H1 (cell line): Measurements from ENCODE around the gene DOCK11. TPM values are rescaled to one million over a fixed set of nuclear protein-coding genes. Genes with fewer than 3 reads are reported as not detected.

Experiments
- CTCF ChIA-PET: fragments of 300-600 bp; sonication (Branson Sonifier 250); formaldehyde crosslinking; loops from one replicate; lab custom pipeline; 2021; ENCODE audit not compliant: partially characterized antibody; lab: Charles Lee
- POLR2A ChIA-PET: fragments of 300-600 bp; sonication (Branson Sonifier 250); formaldehyde crosslinking; loops from one replicate; lab custom pipeline; 2021; ENCODE audit warnings: inconsistent platforms; ENCODE audit not compliant: partially characterized antibody; lab: Charles Lee
- DNase-seq, 2 experiments: peaks; one replicate each; pipeline versions ENCODE4 v3.0.0 to v3.0.0-alpha.2; 2010 to 2022; ENCODE audit warnings: low spot score in 2 of 2, low read depth in 1 of 2, mixed read lengths in 1 of 2
- FAIRE-seq: peaks from 2 replicates; lab custom pipeline; 2011; peaks lifted over from hg19 to GRCh38; lab: Jason Lieb, UNC
- H2AFZ ChIP-seq: 2 replicates; pipeline ENCODE4 v1.8.1; 2012; ENCODE audit warnings: low read length, inconsistent platforms
- H2AK5ac ChIP-seq: 2 replicates; pipeline ENCODE4 v1.6.1; 2013; ENCODE audit warnings: low read depth, low read length
- H2BK120ac ChIP-seq: replicated peaks from 2 replicates; pipeline ENCODE3; 2013; ENCODE audit warnings: low read depth, low read length, inconsistent platforms
- H2BK12ac ChIP-seq: 2 replicates; pipeline ENCODE4 v1.6.1; 2013; ENCODE audit warnings: low read depth, low read length
- H2BK15ac ChIP-seq: 2 replicates; pipeline ENCODE4 v1.6.1; 2013; ENCODE audit warnings: low read length
- H2BK20ac ChIP-seq: 2 replicates; pipeline ENCODE4 v1.6.1; 2013; ENCODE audit warnings: low read length
- H2BK5ac ChIP-seq: 2 replicates; pipeline ENCODE4 v1.6.1; 2013; ENCODE audit warnings: low read depth, low read length
- H3K14ac ChIP-seq: 2 replicates; pipeline ENCODE4 v1.6.1; 2013; ENCODE audit warnings: inconsistent platforms; ENCODE audit not compliant: insufficient read length
- H3K18ac ChIP-seq: 2 replicates; pipeline ENCODE4 v1.6.1; 2013; ENCODE audit warnings: low read length; ENCODE audit errors: extremely low read depth
- H3K23ac ChIP-seq: 2 replicates; pipeline ENCODE4 v1.6.1; 2013; ENCODE audit warnings: inconsistent platforms; ENCODE audit not compliant: insufficient read length
- H3K23me2 ChIP-seq: 2 replicates; pipeline ENCODE4 v1.6.1; 2013; ENCODE audit warnings: low read depth, low read length
- H3K27ac ChIP-seq: 2 replicates; pipeline ENCODE4 v1.6.1; 2011; ENCODE audit warnings: low read depth, low read length, inconsistent platforms
- H3K27me3 ChIP-seq, 4 experiments: replicated peaks in 1 of 4; 1 replicate in 1 of 4; 2 replicates in 3 of 4; pipeline versions ENCODE4 v1.6.1 to v1.8.1; 2011 to 2013; ENCODE audit warnings: low read length in 3 of 4, mild to moderate bottlenecking in 3 of 4, inconsistent platforms in 2 of 4, mixed read lengths in 2 of 4, moderate library complexity in 1 of 4; ENCODE audit not compliant: control insufficient read depth in 3 of 4, insufficient read depth in 3 of 4; ENCODE audit errors: extremely low read depth in 1 of 4
- H3K36me3 ChIP-seq, 4 experiments: 2 replicates each; pipeline versions ENCODE4 v1.6.1 to v1.8.1; 2011 to 2013; ENCODE audit warnings: mild to moderate bottlenecking in 4 of 4, low read length in 3 of 4, moderate library complexity in 2 of 4, control low read depth in 1 of 4, inconsistent platforms in 1 of 4; ENCODE audit not compliant: insufficient read depth in 4 of 4, control insufficient read depth in 2 of 4
- H3K4ac ChIP-seq: replicated peaks from 2 replicates; pipeline ENCODE3; 2013; ENCODE audit warnings: low read length, low read depth, mixed read lengths, inconsistent platforms; ENCODE audit not compliant: insufficient read length
- H3K4me1 ChIP-seq, 4 experiments: replicated peaks in 1 of 4; 1 replicate in 1 of 4; 2 replicates in 3 of 4; pipeline versions ENCODE4 v1.6.1 to v1.8.1; 2011 to 2013; ENCODE audit warnings: low read length in 3 of 4, inconsistent platforms in 2 of 4, mixed read lengths in 1 of 4; ENCODE audit not compliant: insufficient read depth in 4 of 4, control insufficient read depth in 3 of 4
- H3K4me2 ChIP-seq, 2 experiments: 2 replicates each; pipeline versions ENCODE4 v1.6.1 to v1.8.1; 2011 to 2013; ENCODE audit warnings: low read depth in 2 of 2, low read length in 2 of 2, control low read depth in 1 of 2, inconsistent platforms in 1 of 2, mild to moderate bottlenecking in 1 of 2; ENCODE audit not compliant: insufficient read depth in 1 of 2
- H3K4me3 ChIP-seq, 4 experiments: fragments of 200-600, 300-600 bp in 1 of 4; sonication (generic), shearing (Covaris generic), sonication (Bioruptor Twin) in 1 of 4; 2 replicates each; pipeline versions ENCODE4 v1.5.1 to v1.8.1; 2011 to 2016; ENCODE audit warnings: low read length in 4 of 4, low read depth in 3 of 4, control low read depth in 2 of 4, inconsistent platforms in 2 of 4, mild to moderate bottlenecking in 2 of 4, mixed read lengths in 1 of 4, moderate library complexity in 1 of 4; ENCODE audit not compliant: insufficient read depth in 2 of 4; ENCODE audit errors: extremely low read depth in 1 of 4
- H3K56ac ChIP-seq: replicated peaks from 2 replicates; pipeline ENCODE3; 2013; ENCODE audit warnings: low read depth, mild to moderate bottlenecking, mixed read lengths, low read length, inconsistent platforms; ENCODE audit not compliant: insufficient read length
- H3K79me1 ChIP-seq: 2 replicates; pipeline ENCODE4 v1.6.1; 2013; ENCODE audit warnings: low read depth, low read length, control low read depth
- H3K79me2 ChIP-seq, 2 experiments: 2 replicates each; pipeline versions ENCODE4 v1.6.1 to v1.8.1; 2012 to 2013; ENCODE audit warnings: low read length in 2 of 2, mild to moderate bottlenecking in 2 of 2, inconsistent platforms in 1 of 2; ENCODE audit not compliant: insufficient read depth in 2 of 2, control insufficient read depth in 1 of 2
- H3K9ac ChIP-seq, 4 experiments: replicated peaks in 1 of 4; 1 replicate in 1 of 4; 2 replicates in 3 of 4; pipeline versions ENCODE4 v1.6.1 to v1.8.1; 2011 to 2013; ENCODE audit warnings: low read depth in 3 of 4, low read length in 3 of 4, control low read depth in 2 of 4, mild to moderate bottlenecking in 2 of 4, moderate library complexity in 2 of 4, inconsistent platforms in 1 of 4; ENCODE audit errors: extremely low read depth in 1 of 4
- H3K9me3 ChIP-seq, 2 experiments: 2 replicates each; pipeline versions ENCODE4 v1.6.1 to v1.8.1; 2012 to 2013; ENCODE audit warnings: mild to moderate bottlenecking in 2 of 2, moderate library complexity in 2 of 2, control low read depth in 1 of 2, inconsistent platforms in 1 of 2, low read depth in 1 of 2, low read length in 1 of 2, mixed read lengths in 1 of 2; ENCODE audit not compliant: insufficient read depth in 2 of 2
- H4K20me1 ChIP-seq, 2 experiments: replicated peaks in 1 of 2; 2 replicates each; pipeline versions ENCODE3 to v1.8.1; 2011 to 2013; ENCODE audit warnings: inconsistent platforms in 2 of 2, low read length in 2 of 2, mild to moderate bottlenecking in 1 of 2; ENCODE audit not compliant: insufficient read depth in 2 of 2, control insufficient read depth in 1 of 2
- H4K5ac ChIP-seq: 2 replicates; pipeline ENCODE4 v1.6.1; 2013; ENCODE audit warnings: low read length, low read depth, mixed read lengths, inconsistent platforms; ENCODE audit not compliant: insufficient read length
- H4K8ac ChIP-seq: 2 replicates; pipeline ENCODE4 v1.8.0; 2013; ENCODE audit warnings: mild to moderate bottlenecking, moderate library complexity, low read length, inconsistent platforms; ENCODE audit not compliant: insufficient read depth; ENCODE audit errors: extremely low read depth
- H4K91ac ChIP-seq: replicated peaks from 2 replicates; pipeline ENCODE3; 2013; ENCODE audit warnings: low read length, mixed read lengths, inconsistent platforms; ENCODE audit not compliant: insufficient read length
- ASH2L ChIP-seq: fragments of 200-600, 300-600 bp; sonication (generic); IDR thresholded peaks from one replicate; pipeline ENCODE4 v1.7.1; 2017; ENCODE audit warnings: low read length
- CBX5 ChIP-seq: fragments of 300-800, 300-1000 bp; sonication (generic); IDR thresholded peaks from 2 replicates; pipeline ENCODE4 v1.7.1; 2016; ENCODE audit warnings: antibody characterized with exemption, low read length, low read depth
- CBX8 ChIP-seq: fragments of 300-800, 300-1000 bp; sonication (generic); IDR thresholded peaks from 2 replicates; pipeline ENCODE4 v1.7.1; 2016; ENCODE audit warnings: low read depth, low read length, borderline replicate concordance
- CEBPB ChIP-seq: IDR thresholded peaks from 2 replicates; pipeline ENCODE4 v1.6.1; 2012; ENCODE audit warnings: low read depth, low read length
- CHD2 ChIP-seq: IDR thresholded peaks from 2 replicates; pipeline ENCODE4 v1.6.1; 2012; ENCODE audit warnings: low read length, improper control_type of control experiment
- CREB1 ChIP-seq: IDR thresholded peaks from 2 replicates; pipeline ENCODE4 v1.6.1; 2012; ENCODE audit warnings: inconsistent platforms
- CTBP2 ChIP-seq: IDR thresholded peaks from 2 replicates; pipeline ENCODE4 v1.7.0; 2011; ENCODE audit warnings: borderline replicate concordance, mild to moderate bottlenecking, moderate library complexity, mixed read lengths, low read length; ENCODE audit not compliant: insufficient read depth, insufficient read length
- GTF2F1 ChIP-seq: IDR thresholded peaks from 2 replicates; pipeline ENCODE4 v1.6.1; 2012; ENCODE audit warnings: low read depth, low read length, improper control_type of control experiment, borderline replicate concordance
- HDAC2 ChIP-seq, 2 experiments: fragments of 300-600 bp in 1 of 2; sonication (generic) in 1 of 2; IDR thresholded peaks; 2 replicates each; pipeline ENCODE4 v1.6.1; 2011 to 2012; ENCODE audit warnings: low read depth in 2 of 2, low read length in 2 of 2, mild to moderate bottlenecking in 2 of 2, moderate library complexity in 2 of 2, borderline replicate concordance in 1 of 2, inconsistent platforms in 1 of 2
- JUN ChIP-seq: IDR thresholded peaks from 2 replicates; pipeline ENCODE4 v1.6.1; 2011; ENCODE audit warnings: low read depth, mild to moderate bottlenecking, improper control_type of control experiment, low read length
- NANOG ChIP-seq: IDR thresholded peaks from 2 replicates; pipeline ENCODE4 v1.6.1; 2011; ENCODE audit warnings: low read length, low read depth, mild to moderate bottlenecking, inconsistent platforms; ENCODE audit not compliant: insufficient read depth, poor library complexity, severe bottlenecking
- POLR2A ChIP-seq, 2 experiments: IDR thresholded peaks; 1 replicate in 1 of 2; 2 replicates in 1 of 2; pipeline ENCODE4 v1.6.1; 2011; ENCODE audit warnings: low read depth in 2 of 2, low read length in 2 of 2, mild to moderate bottlenecking in 2 of 2; ENCODE audit errors: control extremely low read depth in 1 of 2
- RFX5 ChIP-seq: IDR thresholded peaks from 2 replicates; pipeline ENCODE4 v1.6.1; 2011; ENCODE audit warnings: low read depth, low read length, improper control_type of control experiment, borderline replicate concordance
- SIN3A ChIP-seq, 2 experiments: IDR thresholded peaks in 1 of 2; conservative IDR thresholded peaks in 1 of 2; 2 replicates each; pipeline ENCODE4 v1.6.1; 2011 to 2012; ENCODE audit warnings: low read length in 2 of 2, improper control_type of control experiment in 1 of 2, low read depth in 1 of 2, mild to moderate bottlenecking in 1 of 2
- TBP ChIP-seq: IDR thresholded peaks from 2 replicates; pipeline ENCODE4 v1.6.1; 2011; ENCODE audit warnings: low read depth, low read length, improper control_type of control experiment
- YY1 ChIP-seq: IDR thresholded peaks from 2 replicates; pipeline ENCODE4 v1.6.1; 2011; ENCODE audit warnings: low read depth, mild to moderate bottlenecking, low read length
- WGBS, 2 experiments: shearing (Covaris generic) in 1 of 2; methylation state at CpG; one replicate each; pipeline versions ENCODE4 v1.1.6 to v1.1.7; 2013 to 2015; ENCODE audit warnings: low lambda C conversion rate in 2 of 2, mixed read lengths in 2 of 2, inconsistent platforms in 1 of 2, low coverage in 1 of 2, missing lambda C conversion rate in 1 of 2; ENCODE audit not compliant: insufficient replicate concordance in 2 of 2, insufficient coverage in 1 of 2, insufficient read length in 1 of 2; ENCODE audit errors: extremely low coverage in 1 of 2, missing lambda C conversion rate in 1 of 2; 5-methylcytosine and 5-hydroxymethylcytosine counted together
- polyA plus RNA-seq, 7 experiments: library from polyadenylated mRNA; depleted of rRNA in 3 of 7; stranded (reverse) in 5 of 7; unstranded in 2 of 7; fragments of >200 nt in 5 of 7; fragments of 200-250 nt in 2 of 7; gene quantifications; 1 replicate in 5 of 7; 2 replicates in 1 of 7; 4 replicates in 1 of 7; pipeline versions ENCODE4 v1.2.1 to v1.2.3, GENCODE V29; 2011 to 2013; ENCODE audit warnings: missing spikeins in 2 of 7, mixed read lengths in 2 of 7
- total RNA-seq: library from RNA; stranded (reverse); fragmentation: NEBNext Ultra II Directional; extraction: Animal tissue kit (Norgen Biotek cat#: 25700); gene quantifications from 2 replicates; pipeline ENCODE4 v1.2.1, GENCODE V29; 2021

The DOCK11 gene
- total and polyA plus RNA-seq, 2 of the 8 experiments (the other 6 are each of a cell fraction or from before 2014, with no cell fraction given) = 4.9 to 12.0 TPM

GRCh38 chrX:118685393-118685792, 189.8 kb downstream of the DOCK11 start:
- WGBS, 2 experiments = 93% methylated on average over 3 of the region's 3 CpGs; no CpG with 5 or more reads in 1 of the 2 experiments
- H4K20me1 ChIP-seq = no peaks in the 10 kb centered on the region
- ChIA-PET POLR2A (no interaction called here), CTCF (interaction anchor here (1.3 kb wide), 1 partner anchor 58 kb away, joined by 3 read pairs; no protein-coding TSS in a partner anchor)
- no peak overlapping the region for H2AK5ac ChIP-seq
- H2BK15ac ChIP-seq = no peak overlapping the region
- no peak overlapping the region for H3K9ac ChIP-seq
- no peak overlapping the region for H2BK120ac ChIP-seq
- H3K4me2 ChIP-seq = no peak overlapping the region
- H3K23me2 ChIP-seq = no peaks in the 10 kb centered on the region
- no peak overlapping the region for H2BK5ac ChIP-seq
- no peak overlapping the region for H4K91ac ChIP-seq
- DNase-seq = no peak
- H3K18ac ChIP-seq = no peak overlapping the region
- no peak overlapping the region for H3K4ac ChIP-seq
- H3K14ac ChIP-seq = no peak overlapping the region
- H3K27ac ChIP-seq = no peak overlapping the region
- no peaks in the 10 kb centered on the region for H3K4me1 ChIP-seq
- no peak overlapping the region for H3K23ac ChIP-seq
- no peak overlapping the region for H3K56ac ChIP-seq
- H3K27me3 ChIP-seq = no peaks in the 10 kb centered on the region
- no peak overlapping the region for H4K5ac ChIP-seq
- no peak overlapping the region for H2BK20ac ChIP-seq
- H2BK12ac ChIP-seq = no peak overlapping the region
- H3K79me2 ChIP-seq = no peaks in the 10 kb centered on the region
- no peak for FAIRE-seq
- no peak for TF ChIP-seq CEBPB
- no peak for TF ChIP-seq TBP
- no peak for TF ChIP-seq POLR2A (IDR thresholded peaks at IDR 0.05; ENCODE audit: control extremely low read depth in 1 of 2, low read depth in 2 of 2, low read length in 2 of 2)
- no peak for TF ChIP-seq CREB1
- no peak for TF ChIP-seq CBX8
- no peak for TF ChIP-seq SIN3A (conservative IDR thresholded peaks at IDR 0.05 in 1 of 2, IDR thresholded peaks at IDR 0.05 in 1 of 2; ENCODE audit: low read depth in 1 of 2, low read length in 2 of 2)
- TF ChIP-seq CHD2 = no peak
- TF ChIP-seq RFX5 = no peak
- TF ChIP-seq CTBP2 = no peak
- no peak for TF ChIP-seq GTF2F1
- TF ChIP-seq HDAC2 (IDR thresholded peaks at IDR 0.05; ENCODE audit: borderline replicate concordance in 1 of 2, low read depth in 2 of 2, low read length in 2 of 2) = no peak
- TF ChIP-seq ASH2L = no peak
- TF ChIP-seq CBX5 = no peak
- no peak for TF ChIP-seq JUN
- TF ChIP-seq NANOG = no peak
- TF ChIP-seq YY1 = no peak
- H4K8ac ChIP-seq = no peak overlapping the region
- no peak overlapping the region for H2AFZ ChIP-seq
- no peaks in the 10 kb centered on the region for H3K36me3 ChIP-seq
- no peak overlapping the region for H3K4me3 ChIP-seq
- H3K79me1 ChIP-seq = no peaks in the 10 kb centered on the region
- H3K9me3 ChIP-seq = no peaks in the 10 kb centered on the region
